GM11168 (cell line): ENCODE measurements around the gene DLGAP1.
"Not testable (repeated sequence)": the region's sequence is repeated elsewhere in the genome, so short reads cannot be mapped to it uniquely, and the experiment has no call there.

ENCODE experiments used
- in situ Hi-C: fragments of 300-500 bp; cut with MboI; formaldehyde crosslinking; loops from one replicate; pipeline ENCODE4 v1.12.0; 2022; ENCODE audit warnings: low sequenced_read_pairs; ENCODE audit not compliant: unreplicated experiment

Gene DLGAP1

GRCh38 chr18:4299395-4299794 is 155.7 kb downstream of the DLGAP1 start:
- in situ Hi-C loops: no loop called here

DNA sequence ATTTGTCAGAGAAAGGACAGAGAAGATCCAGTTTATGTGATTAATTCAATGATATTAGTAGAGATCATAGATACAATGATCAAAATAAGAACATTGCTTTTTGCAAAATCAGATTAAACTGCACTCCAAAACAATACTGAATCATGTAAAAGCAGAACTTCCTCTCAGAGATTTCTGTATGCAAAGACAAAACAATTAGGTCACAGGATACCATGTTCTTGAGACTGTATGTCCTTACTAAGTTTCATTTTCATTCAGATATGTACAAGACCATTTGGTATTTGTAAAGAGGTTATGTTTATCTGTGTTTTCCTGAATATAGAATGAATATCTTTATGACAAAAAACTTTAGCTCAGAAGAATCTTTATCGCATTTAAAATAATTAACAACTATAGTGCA is 161.8 kb downstream of the DLGAP1 start:
- in situ Hi-C loops: no loop called here

GRCh38 chr18:4292696-4293095 is 162.4 kb downstream of the DLGAP1 start:
- in situ Hi-C loops: no loop called here

DNA sequence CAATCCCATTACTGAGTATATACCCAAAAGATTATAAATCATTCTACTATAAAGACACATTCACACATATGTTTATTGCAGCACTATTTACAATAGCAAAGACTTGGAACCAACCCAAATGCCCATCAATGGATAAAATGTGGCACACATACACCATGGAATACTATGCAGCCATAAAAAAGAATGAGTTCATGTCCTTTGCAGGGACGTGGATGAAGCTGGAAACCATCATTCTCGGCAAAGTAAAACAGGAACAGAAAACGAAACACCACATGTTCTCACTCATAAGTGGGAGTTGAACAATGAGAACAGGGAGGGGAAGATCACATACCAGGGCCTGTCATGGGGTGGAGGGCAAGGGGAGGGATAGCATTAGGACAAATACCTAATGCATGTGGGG is 167.8 kb downstream of the DLGAP1 start:
- in situ Hi-C loops: not testable (repeated sequence)

- in situ Hi-C loops: no loop called here
Measured at GRCh38 chr18:4286256-4286655, 168.9 kb downstream of the DLGAP1 start.

GRCh38 chr18:4285525-4285924 is 169.6 kb downstream of the DLGAP1 start:
- in situ Hi-C loops: no loop called here

DNA sequence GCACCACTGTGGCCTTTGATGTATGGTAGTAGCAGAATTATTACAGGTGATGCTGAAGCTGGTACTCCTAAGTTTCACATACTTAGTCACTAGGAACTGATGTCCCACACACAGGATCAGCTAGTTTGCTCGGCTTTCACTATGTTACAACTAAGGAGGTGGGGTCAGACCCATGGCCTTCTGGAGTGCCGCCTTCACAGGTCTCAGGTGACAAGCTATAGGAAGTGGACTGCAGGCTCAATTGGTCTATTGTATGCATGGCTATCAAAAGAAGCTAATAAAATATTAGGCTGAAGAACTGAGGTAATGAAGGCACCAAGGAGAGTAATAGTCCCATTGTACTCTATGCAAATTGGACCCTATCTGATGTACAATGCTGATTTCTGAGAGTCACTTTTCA is 170.6 kb downstream of the DLGAP1 start:
- in situ Hi-C loops: no loop called here

DNA sequence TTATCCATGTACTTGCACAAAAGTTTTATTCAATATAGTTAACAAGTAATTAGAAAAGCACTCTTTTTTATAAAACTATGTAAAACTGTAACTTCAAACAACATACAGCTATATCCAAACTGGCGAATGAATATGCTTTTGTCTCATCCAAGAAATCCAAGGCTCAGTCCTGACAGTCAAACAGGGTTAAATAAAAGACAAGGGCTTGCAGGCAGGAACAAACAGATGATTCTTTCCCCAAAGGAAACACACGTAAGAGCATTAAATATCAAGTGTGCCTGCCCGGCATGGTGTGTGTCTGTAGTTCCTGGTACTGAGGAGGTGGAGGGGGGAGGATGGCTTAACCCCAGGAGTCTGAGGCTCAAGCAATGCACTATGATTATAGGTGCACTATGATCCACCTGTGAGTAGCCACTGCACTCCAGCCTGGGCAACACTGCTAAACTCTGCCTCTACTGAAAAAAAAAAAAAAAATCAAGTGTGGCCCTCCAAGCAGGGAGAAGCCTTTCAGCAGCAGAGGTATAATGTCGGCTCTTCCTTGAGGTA is 171.3 kb downstream of the DLGAP1 start:
- in situ Hi-C loops: no loop called here

GRCh38 chr18:4282954-4283353 is 172.2 kb downstream of the DLGAP1 start:
- in situ Hi-C loops: no loop called here

DNA sequence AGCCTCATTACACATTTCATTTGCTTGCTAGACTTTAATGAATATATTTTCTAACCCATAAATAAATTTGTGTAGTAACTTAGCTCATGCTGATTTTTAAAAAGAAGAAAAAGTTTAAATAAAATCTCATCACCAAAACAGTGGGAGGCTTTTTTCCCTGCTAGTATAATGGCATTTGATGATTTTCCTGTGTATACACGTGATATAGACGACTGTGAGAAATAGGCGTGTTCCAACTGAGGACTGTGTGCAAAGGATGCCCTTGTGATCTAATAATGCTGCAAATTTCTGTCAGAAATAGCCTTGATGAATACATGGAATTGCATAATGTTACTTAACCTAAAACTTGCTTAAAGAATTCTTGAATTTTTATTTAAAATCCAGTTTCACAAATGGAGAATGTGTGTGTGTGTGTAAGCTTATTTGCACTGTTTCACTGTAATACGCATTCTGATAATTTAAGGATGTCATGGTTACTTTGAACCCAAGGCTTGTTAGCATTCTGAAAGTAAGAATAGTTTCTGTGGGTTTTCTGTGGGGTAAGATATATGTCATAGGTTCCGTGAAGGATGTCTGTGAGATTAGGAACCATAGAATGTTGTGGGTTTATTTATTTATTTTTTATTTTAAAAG is 178.0 kb downstream of the DLGAP1 start:
- in situ Hi-C loops: loop anchor here (10.0 kb wide), 1 partner anchor 1022 kb away; no protein-coding TSS in a partner anchor

- in situ Hi-C loops: loop anchor here (10.0 kb wide), 1 partner anchor 1017 kb away; no protein-coding TSS in a partner anchor
Measured at GRCh38 chr18:4271952-4272351, 183.2 kb downstream of the DLGAP1 start.

DNA sequence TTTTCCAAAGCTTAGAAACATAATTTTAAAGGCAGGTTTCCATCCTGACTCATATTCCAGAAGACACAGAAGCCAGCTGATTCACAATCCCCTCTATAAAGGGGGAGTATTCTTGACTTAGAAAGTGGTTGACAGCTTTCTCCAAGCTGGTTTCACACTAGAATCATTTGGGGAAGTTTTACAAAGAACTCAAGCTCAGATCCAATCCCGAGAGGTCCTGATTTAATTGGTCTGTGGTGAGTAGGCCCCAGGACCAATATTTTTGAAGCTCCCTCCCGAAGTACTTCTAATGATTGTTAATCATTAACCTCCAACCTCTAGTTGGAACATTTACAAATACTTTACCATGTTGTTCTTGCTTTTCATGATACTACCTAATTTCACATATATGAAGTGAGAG is 184.1 kb downstream of the DLGAP1 start:
- in situ Hi-C loops: loop anchor here (10.0 kb wide), 1 partner anchor 1016 kb away; no protein-coding TSS in a partner anchor

- in situ Hi-C loops: loop anchor here (10.0 kb wide), 1 partner anchor 1015 kb away; no protein-coding TSS in a partner anchor
Measured at GRCh38 chr18:4270016-4270415, 185.1 kb downstream of the DLGAP1 start.

DNA sequence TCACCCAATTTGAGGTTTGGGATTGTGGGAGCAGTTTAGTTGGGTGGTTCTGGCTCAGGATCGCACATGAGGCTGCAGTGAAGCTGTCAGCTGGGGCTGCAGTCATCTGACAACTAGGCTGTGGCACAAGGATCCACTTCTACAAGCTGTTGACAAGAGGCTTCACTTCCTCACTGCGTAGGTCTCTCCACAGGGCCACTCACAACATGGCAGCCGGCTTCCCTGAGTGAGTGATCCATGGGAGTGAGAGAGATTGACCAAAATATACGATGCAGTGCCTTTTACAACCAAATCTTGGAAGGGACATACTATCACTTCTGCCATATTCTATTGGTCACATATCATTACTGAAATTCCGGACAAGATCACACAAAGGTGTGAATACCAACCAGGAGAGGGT is 187.5 kb downstream of the DLGAP1 start:
- in situ Hi-C loops: no loop called here

DNA sequence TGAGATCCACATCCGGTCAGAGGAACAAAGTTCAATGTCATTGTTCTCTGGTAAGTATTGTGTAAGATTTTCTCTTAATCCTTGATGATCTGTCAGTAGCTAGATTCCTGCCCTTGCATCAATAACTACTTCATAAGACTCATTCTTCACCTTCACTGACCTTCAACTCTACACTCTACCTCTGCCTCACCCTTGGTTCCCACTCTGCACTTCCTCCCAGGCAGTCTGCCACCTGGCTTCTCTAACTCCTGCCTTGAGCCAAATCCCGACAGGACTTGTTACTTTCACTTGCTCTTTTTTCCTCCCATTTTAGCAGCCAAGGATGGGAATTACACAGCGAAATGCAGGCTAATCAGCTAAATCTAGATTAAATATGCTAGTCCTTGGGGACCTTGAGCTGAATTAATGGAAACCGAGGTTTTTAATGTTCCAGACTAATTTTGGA is 190.7 kb downstream of the DLGAP1 start:
- in situ Hi-C loops: no loop called here

GRCh38 chr18:4260107-4260506 is 195.0 kb downstream of the DLGAP1 start:
- in situ Hi-C loops: no loop called here

- in situ Hi-C loops: no loop called here
Measured at GRCh38 chr18:4256766-4257417, 198.2 kb downstream of the DLGAP1 start.

DNA sequence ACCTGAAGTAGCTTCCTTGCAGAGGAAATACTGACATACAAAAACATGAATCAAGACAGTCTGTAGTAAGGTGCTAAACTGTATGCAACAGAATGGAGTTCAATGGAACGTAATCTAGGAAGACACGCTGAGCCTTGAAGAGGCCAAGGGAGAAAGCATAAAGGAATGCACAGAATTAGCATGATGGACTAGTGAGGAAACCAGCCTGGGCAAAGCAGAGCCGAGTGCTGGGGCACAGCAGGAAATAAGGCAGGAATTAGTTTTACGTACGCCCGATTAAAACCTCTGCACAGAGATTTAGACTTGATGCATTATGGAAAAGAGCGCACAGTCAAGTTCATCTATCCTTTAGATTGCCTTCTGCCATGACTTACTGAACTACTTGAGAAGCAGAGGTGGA is 200.3 kb downstream of the DLGAP1 start:
- in situ Hi-C loops: no loop called here

GRCh38 chr18:4252829-4253228 is 202.3 kb downstream of the DLGAP1 start:
- in situ Hi-C loops: no loop called here

GRCh38 chr18:4251873-4252272 is 203.2 kb downstream of the DLGAP1 start:
- in situ Hi-C loops: no loop called here

DNA sequence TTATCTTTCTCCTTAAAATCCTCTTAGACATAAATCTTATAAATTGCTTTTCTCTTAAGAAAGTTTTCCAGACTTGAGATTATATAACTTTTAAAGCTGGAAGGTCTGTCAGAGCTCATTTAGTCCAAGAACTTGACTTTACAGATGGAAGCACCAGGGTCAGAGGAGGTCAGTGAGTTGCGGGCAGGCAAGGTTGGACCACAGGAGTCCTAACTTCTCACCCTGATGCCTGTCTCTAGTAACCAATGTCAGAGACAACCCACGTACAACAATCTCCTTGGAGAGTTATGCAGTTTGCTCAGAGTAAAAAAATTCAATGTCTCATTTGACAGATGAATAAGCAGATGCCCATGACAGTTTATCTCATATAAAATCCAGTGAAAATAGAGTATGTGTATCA is 203.9 kb downstream of the DLGAP1 start:
- in situ Hi-C loops: no loop called here

DNA sequence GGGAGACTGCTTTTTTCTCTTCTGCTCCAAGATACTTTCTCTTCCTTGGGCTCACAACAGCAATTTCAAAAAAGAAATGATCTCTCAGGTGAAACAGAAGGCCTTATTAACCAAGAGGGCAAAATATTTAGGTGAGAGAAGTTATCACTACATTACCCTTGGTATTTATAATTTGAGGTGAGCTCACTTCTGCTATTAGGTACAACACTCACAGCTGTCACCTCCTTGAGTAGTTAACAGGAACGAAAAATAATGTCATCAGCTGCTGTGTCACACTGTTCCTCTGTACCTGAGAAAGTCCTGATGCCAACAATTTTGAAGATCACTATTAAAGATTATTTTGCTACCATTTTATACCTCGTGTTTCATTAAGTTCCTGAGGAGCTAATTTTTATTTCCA is 205.0 kb downstream of the DLGAP1 start:
- in situ Hi-C loops: no loop called here
